Nephron (organoid): ENCODE data around the gene ATP6V0B.

Source experiments
- H3K27ac Mint-ChIP-seq, 3 experiments: 2 replicates each; pipeline ENCODE4 v1.8.0; 2020; ENCODE audit warnings: mixed read lengths in 3 of 3, mild to moderate bottlenecking in 2 of 3, moderate library complexity in 1 of 3
- H3K27me3 Mint-ChIP-seq: 2 replicates; pipeline ENCODE4 v1.8.0; 2021; ENCODE audit warnings: low read depth, mild to moderate bottlenecking, moderate library complexity, mixed read lengths
- H3K36me3 Mint-ChIP-seq: 2 replicates; pipeline ENCODE4 v1.8.0; 2020; ENCODE audit warnings: low read depth, mixed read lengths
- H3K4me1 Mint-ChIP-seq: 2 replicates; pipeline ENCODE4 v1.8.0; 2020; ENCODE audit warnings: mixed read lengths
- H3K4me3 Mint-ChIP-seq, 3 experiments: 2 replicates each; pipeline ENCODE4 v1.8.0; 2020; ENCODE audit warnings: mild to moderate bottlenecking in 3 of 3, mixed read lengths in 3 of 3, moderate library complexity in 2 of 3
- H3K9me3 Mint-ChIP-seq: 2 replicates; pipeline ENCODE4 v1.8.0; 2020; ENCODE audit warnings: mixed read lengths
- TF ChIP-seq, protein P1 (sequence below), 3 experiments: fragments of 200-600 bp; sonication (generic); IDR thresholded peaks; one replicate each; pipeline ENCODE4 v1.5.0; 2021; ENCODE audit warnings: antibody characterized with exemption in 3 of 3; ENCODE audit not compliant: unreplicated experiment in 3 of 3

The ATP6V0B gene

DNA sequence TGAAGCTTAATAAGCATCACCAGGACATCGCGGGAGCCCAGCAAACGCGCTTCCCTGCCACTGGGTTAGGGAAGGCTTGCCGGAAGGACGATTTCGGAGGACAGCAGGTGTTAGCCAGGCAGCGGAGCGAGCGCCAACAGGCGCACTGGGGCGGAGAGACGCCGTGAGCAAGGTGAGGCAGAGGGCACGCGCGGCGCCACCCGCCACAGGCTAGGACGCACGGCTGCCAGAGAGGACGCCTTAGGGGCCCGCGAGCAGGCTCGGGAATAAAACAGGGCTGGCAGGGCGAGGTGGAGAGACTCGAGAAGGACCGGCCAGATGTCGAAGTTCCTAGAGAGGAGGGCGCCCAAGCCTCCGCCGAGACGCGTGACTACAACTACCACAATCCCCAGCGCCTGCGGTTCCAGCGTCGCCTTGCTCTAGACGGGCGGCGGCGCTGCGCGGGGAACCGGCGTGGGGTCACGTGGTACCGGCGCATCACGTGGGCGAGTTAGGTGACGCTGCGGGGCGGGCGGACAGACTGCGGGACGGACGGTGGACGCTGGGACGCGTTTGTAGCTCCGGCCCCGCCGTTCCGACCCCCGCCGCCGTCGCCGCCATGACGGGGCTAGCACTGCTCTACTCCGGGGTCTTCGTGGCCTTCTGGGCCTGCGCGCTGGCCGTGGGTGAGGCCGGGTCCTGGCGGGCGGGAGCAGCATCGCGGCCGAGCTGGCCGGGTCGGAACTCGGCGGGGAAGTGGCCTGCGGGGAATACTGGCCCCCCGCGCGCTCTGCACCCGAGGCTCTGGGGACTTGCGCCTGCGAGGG lies at the start of gene ATP6V0B:
ATP6V0B (plus strand) TSS at position 518 of the 806 bp plus-strand sequence; CDS start at position 599, 81 bp downstream.
- no peaks in the 10 kb centered on the region for H3K9me3 Mint-ChIP-seq
- H3K36me3 Mint-ChIP-seq: peaks cover 25% of the 10 kb centered on the region
- peaks cover 55% of the 10 kb centered on the region for H3K4me1 Mint-ChIP-seq
- H3K27ac Mint-ChIP-seq: peak within 1 kb of the TSS; percentile 15 to 86 (median 85)
- no peaks in the 10 kb centered on the region for H3K27me3 Mint-ChIP-seq
- peak within 1 kb of the TSS; percentile 94 to 95 (median 94) for H3K4me3 Mint-ChIP-seq
- TF ChIP-seq, protein P1, sequence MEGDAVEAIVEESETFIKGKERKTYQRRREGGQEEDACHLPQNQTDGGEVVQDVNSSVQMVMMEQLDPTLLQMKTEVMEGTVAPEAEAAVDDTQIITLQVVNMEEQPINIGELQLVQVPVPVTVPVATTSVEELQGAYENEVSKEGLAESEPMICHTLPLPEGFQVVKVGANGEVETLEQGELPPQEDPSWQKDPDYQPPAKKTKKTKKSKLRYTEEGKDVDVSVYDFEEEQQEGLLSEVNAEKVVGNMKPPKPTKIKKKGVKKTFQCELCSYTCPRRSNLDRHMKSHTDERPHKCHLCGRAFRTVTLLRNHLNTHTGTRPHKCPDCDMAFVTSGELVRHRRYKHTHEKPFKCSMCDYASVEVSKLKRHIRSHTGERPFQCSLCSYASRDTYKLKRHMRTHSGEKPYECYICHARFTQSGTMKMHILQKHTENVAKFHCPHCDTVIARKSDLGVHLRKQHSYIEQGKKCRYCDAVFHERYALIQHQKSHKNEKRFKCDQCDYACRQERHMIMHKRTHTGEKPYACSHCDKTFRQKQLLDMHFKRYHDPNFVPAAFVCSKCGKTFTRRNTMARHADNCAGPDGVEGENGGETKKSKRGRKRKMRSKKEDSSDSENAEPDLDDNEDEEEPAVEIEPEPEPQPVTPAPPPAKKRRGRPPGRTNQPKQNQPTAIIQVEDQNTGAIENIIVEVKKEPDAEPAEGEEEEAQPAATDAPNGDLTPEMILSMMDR (IDR thresholded peaks at IDR 0.05; ENCODE audit: unreplicated experiment in 3 of 3): peak in 2 of 3 experiments; percentile 19

DNA sequence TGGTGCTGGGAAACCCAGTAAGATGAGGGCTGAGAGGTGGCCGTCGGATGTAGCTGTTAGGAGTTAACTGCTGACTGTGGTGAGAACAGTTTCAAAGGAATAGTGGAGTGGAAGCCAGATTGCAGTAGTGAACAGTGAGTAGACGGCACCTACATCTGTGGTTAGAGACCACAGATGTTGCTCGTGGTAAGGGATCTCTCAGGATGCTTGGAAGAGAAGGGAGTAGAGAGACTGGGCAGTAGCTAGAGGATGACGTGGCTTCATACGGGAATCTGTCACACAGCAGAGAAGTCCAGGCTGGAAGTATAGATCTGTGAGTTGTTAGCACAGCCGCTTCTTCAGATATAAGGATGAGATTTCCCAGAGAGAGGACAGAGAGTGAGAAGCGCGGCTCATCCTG lies 48.9 kb upstream of the ATP6V0B start:
- TF ChIP-seq, protein P1 (IDR thresholded peaks at IDR 0.05; ENCODE audit: unreplicated experiment in 3 of 3): no peak
- no peaks in the 10 kb centered on the region for H3K27me3 Mint-ChIP-seq
- no peaks in the 10 kb centered on the region for H3K4me1 Mint-ChIP-seq
- no peak overlapping the region for H3K27ac Mint-ChIP-seq
- H3K9me3 Mint-ChIP-seq: no peaks in the 10 kb centered on the region
- H3K4me3 Mint-ChIP-seq: no peak overlapping the region
- H3K36me3 Mint-ChIP-seq: peaks cover 23% of the 10 kb centered on the region

DNA sequence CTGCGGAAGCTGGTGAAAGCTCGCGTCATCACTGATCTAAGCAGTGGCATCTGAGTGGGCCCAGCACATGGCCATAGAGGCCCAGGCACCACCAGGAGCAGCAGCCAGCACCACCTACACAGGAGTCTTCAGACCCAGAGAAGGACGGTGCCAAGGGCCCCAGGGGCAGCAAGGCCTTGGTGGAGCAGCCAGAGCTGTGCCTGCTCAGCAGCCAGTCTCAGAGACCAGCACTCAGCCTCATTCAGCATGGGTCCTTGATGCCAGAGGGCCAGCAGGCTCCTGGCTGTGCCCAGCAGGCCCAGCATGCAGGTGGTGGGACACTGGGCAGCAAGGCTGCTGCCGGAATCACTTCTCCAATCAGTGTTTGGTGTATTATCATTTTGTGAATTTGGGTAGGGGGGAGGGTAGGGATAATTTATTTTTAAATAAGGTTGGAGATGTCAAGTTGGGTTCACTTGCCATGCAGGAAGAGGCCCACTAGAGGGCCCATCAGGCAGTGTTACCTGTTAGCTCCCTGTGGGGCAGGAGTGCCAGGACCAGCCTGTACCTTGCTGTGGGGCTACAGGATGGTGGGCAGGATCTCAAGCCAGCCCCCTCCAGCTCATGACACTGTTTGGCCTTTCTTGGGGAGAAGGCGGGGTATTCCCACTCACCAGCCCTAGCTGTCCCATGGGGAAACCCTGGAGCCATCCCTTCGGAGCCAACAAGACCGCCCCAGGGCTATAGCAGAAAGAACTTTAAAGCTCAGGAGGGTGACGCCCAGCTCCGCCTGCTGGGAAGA lies 44.4 kb upstream of the ATP6V0B start:
- H3K9me3 Mint-ChIP-seq: no peaks in the 10 kb centered on the region
- no peak overlapping the region for H3K4me3 Mint-ChIP-seq
- peaks cover 12% of the 10 kb centered on the region for H3K36me3 Mint-ChIP-seq
- TF ChIP-seq, protein P1 (IDR thresholded peaks at IDR 0.05; ENCODE audit: unreplicated experiment in 3 of 3): peak; percentile 16 to 46 (median 42)
- peaks cover 19% of the 10 kb centered on the region for H3K27me3 Mint-ChIP-seq
- no peak overlapping the region for H3K27ac Mint-ChIP-seq
- peaks cover 16% of the 10 kb centered on the region for H3K4me1 Mint-ChIP-seq

DNA sequence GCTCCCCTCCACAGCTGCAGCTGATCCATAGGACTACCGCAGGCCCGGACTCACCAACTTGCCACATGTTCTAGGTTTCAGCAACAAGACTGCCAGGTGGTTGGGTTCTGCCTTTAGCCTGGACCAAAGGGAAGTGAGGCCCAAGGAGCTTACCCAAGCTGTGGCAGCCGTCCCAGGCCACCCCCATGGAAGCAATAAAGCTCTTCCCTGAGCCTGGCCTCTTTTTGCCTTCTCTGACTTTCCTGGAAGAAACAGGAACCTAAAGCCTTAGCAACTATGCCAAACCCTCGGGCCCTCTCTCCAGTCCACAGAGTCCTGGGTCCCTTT lies 43.8 kb upstream of the ATP6V0B start:
- Mint-ChIP-seq H3K27ac (no peak overlapping the region), H3K27me3 (peaks cover 25% of the 10 kb centered on the region), H3K4me3 (no peak overlapping the region), H3K4me1 (peaks cover 16% of the 10 kb centered on the region), H3K9me3 (no peaks in the 10 kb centered on the region), H3K36me3 (peaks cover 6% of the 10 kb centered on the region)
- TF ChIP-seq, protein P1 (IDR thresholded peaks at IDR 0.05; ENCODE audit: unreplicated experiment in 3 of 3): no peak

DNA sequence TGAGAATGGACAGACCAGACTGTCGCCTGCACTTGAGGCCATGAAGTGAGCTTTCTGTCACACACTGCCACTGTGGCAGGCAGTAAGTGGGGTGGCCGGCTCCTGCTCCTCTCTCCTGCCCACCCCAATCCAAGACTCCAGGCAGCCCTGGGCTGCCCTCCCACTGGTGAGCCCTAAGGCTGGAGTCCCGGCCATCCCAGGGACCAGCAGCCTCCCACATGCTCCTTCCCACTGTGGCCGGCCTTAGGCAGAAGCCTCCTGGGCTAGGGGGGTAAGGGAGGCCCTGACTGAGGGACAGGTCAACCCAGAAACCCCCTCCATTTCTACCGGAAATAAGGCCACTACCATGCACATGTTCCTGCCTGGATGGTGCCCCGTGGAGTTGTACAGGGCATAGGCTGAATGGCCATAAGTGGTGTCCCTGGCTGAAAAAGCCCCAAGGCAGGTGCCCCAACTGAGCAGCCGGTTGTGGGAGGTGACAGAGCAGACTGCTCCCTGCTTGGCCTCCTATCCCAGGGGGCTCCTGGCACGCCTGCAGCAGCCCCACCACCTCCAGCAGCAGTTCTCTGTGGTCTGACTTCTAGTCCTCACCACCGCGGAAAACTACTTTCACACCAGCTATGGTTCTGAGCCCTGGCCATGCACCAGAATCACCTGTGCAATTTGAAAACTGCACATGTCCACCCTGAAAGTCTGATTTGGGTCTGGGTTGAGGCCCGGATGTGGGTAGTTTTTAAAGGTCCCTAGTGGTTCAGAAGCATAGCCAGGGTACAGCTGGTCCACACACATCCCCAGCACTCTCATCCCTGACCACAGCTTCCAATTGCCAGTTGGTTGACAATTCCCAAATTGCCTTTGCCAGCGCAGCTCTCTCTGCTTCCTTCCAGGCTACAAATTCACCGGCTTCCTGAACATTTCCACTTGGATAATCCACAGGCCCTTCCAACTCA lies 42.8 kb upstream of the ATP6V0B start:
- H3K4me1 Mint-ChIP-seq: peaks cover 16% of the 10 kb centered on the region
- peak overlapping the region in 1 of 3 experiments; percentile 32 for H3K27ac Mint-ChIP-seq
- peak overlapping the region in 1 of 3 experiments; percentile 79 for H3K4me3 Mint-ChIP-seq
- TF ChIP-seq, protein P1 (IDR thresholded peaks at IDR 0.05; ENCODE audit: unreplicated experiment in 3 of 3): no peak
- H3K36me3 Mint-ChIP-seq: peaks cover under 1% of the 10 kb centered on the region
- H3K9me3 Mint-ChIP-seq: no peaks in the 10 kb centered on the region
- peaks cover 29% of the 10 kb centered on the region for H3K27me3 Mint-ChIP-seq
